HL-60/S4 (cell line): ENCODE data around the gene MRFAP1.

Source experiments
- in situ Hi-C: fragments of 300-500 bp; cut with MboI; formaldehyde crosslinking; loops from 2 replicates; pipeline ENCODE4 v1.14.3; 2022; ENCODE audit warnings: low sequenced_read_pairs

Gene MRFAP1

GRCh38 chr4:6688879-6689505, 48.5 kb downstream of the MRFAP1 start:
- in situ Hi-C loops: no loop called here

- in situ Hi-C loops: no loop called here
Observed at GRCh38 chr4:6689506-6689960, 49.0 kb downstream of the MRFAP1 start.
